Breast epithelium (tissue), 4 donors: ENCODE measurements around the gene CA10. TPM values are rescaled to one million over a fixed set of nuclear protein-coding genes. Genes with fewer than 3 reads are reported as not detected.

Source experiments
- DNase-seq, 2 donors: peaks; one replicate each; pipeline ENCODE4 v3.0.0-alpha.2; 2019; ENCODE audit warnings: low spot score in 2 of 2
- H3K27ac ChIP-seq, 2 donors: fragments of 200-600 bp; sonication (generic) in 1 of 2; one replicate each; pipeline ENCODE4 v1.5.1; 2016 to 2019; ENCODE audit warnings: mild to moderate bottlenecking in 1 of 2
- H3K27me3 ChIP-seq, 2 donors: fragments of 200-600 bp; sonication (generic) in 1 of 2; one replicate each; pipeline versions ENCODE4 v1.5.1 to v1.6.0; 2017 to 2019; ENCODE audit warnings: control low read depth in 1 of 2, mild to moderate bottlenecking in 1 of 2
- H3K36me3 ChIP-seq: fragments of 200-600 bp; one replicate; pipeline ENCODE4 v1.5.1; 2019
- H3K4me1 ChIP-seq, 2 donors: fragments of 200-600 bp; sonication (generic); one replicate each; pipeline ENCODE4 v1.5.1; 2016 to 2019; ENCODE audit warnings: control low read depth in 1 of 2
- H3K4me3 ChIP-seq, 3 donors: fragments of 200-600 bp; sonication (generic); 1 replicate in 2 of 3; 2 replicates in 1 of 3; pipeline ENCODE4 v1.5.1; 2016 to 2019; ENCODE audit warnings: mild to moderate bottlenecking in 3 of 3, moderate library complexity in 2 of 3
- H3K9me3 ChIP-seq, 2 donors: fragments of 200-600 bp; sonication (generic) in 1 of 2; one replicate each; pipeline ENCODE4 v1.5.1; 2016 to 2019; ENCODE audit warnings: control low read depth in 1 of 2
- POLR2A ChIP-seq: fragments of 450-650 bp; IDR thresholded peaks from one replicate; pipeline ENCODE4 v1.6.1; 2016; ENCODE audit warnings: antibody characterized with exemption, mild to moderate bottlenecking, moderate library complexity
- POLR2AphosphoS5 ChIP-seq, 3 donors: sonication (generic); formaldehyde crosslinking; IDR thresholded peaks; one replicate each; pipeline ENCODE4 v1.6.1; 2017; ENCODE audit warnings: antibody characterized with exemption in 3 of 3
- intact Hi-C: fragments of 100-400 bp; cut with DNase I; formaldehyde crosslinking; loops from one replicate; pipeline ENCODE4 v1.15.1; 2023; ENCODE audit warnings: low total_unique reads
- total RNA-seq, 3 donors: library from RNA; depleted of rRNA; stranded (reverse); fragments of >200 nt; gene quantifications; one replicate each; pipeline ENCODE4 v1.1.0, GENCODE V29; 2016
- TF ChIP-seq, protein P1 (sequence below), 3 donors: fragments of 450-650 bp; IDR thresholded peaks; one replicate each; pipeline ENCODE4 v1.5.1; 2016 to 2017; ENCODE audit warnings: antibody characterized with exemption in 3 of 3, mild to moderate bottlenecking in 3 of 3, moderate library complexity in 3 of 3

CA10 gene
- total RNA-seq, 3 donors from 2014 or later: not detected

DNA sequence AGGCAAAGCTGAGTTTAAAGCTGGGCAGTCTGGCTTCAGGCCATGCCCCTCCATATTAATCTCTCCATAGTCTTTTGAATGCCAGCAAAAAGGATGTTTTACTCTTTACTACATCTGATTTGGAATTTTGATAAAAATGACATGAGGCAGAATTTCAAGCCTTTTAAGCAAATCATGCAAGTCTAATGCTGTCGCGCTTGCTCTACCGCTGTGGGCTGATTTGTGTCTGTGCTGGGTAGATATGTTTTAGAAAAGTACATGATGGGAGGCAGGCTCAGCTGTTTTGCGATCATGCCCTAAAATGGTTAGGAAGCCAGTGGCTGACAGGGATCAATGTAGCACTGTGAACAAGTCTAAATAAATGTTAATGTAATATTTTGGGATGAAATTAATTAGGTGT lies 311.9 kb downstream of the CA10 start:
- H3K4me3 ChIP-seq: no peak overlapping the region
- no peak for DNase-seq
- H3K27me3 ChIP-seq: peaks cover 0 to 21% of the 10 kb centered on the region in 2 donors
- H3K4me1 ChIP-seq: no peaks in the 10 kb centered on the region
- TF ChIP-seq, protein P1, sequence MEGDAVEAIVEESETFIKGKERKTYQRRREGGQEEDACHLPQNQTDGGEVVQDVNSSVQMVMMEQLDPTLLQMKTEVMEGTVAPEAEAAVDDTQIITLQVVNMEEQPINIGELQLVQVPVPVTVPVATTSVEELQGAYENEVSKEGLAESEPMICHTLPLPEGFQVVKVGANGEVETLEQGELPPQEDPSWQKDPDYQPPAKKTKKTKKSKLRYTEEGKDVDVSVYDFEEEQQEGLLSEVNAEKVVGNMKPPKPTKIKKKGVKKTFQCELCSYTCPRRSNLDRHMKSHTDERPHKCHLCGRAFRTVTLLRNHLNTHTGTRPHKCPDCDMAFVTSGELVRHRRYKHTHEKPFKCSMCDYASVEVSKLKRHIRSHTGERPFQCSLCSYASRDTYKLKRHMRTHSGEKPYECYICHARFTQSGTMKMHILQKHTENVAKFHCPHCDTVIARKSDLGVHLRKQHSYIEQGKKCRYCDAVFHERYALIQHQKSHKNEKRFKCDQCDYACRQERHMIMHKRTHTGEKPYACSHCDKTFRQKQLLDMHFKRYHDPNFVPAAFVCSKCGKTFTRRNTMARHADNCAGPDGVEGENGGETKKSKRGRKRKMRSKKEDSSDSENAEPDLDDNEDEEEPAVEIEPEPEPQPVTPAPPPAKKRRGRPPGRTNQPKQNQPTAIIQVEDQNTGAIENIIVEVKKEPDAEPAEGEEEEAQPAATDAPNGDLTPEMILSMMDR (IDR thresholded peaks at IDR 0.05): no peak
- TF ChIP-seq POLR2A (no peak), POLR2AphosphoS5 (IDR thresholded peaks at IDR 0.05) (no peak)
- H3K27ac ChIP-seq: no peak overlapping the region
- H3K36me3 ChIP-seq: no peaks in the 10 kb centered on the region
- H3K9me3 ChIP-seq: no peaks in the 10 kb centered on the region
- intact Hi-C loops: no loop called here

DNA sequence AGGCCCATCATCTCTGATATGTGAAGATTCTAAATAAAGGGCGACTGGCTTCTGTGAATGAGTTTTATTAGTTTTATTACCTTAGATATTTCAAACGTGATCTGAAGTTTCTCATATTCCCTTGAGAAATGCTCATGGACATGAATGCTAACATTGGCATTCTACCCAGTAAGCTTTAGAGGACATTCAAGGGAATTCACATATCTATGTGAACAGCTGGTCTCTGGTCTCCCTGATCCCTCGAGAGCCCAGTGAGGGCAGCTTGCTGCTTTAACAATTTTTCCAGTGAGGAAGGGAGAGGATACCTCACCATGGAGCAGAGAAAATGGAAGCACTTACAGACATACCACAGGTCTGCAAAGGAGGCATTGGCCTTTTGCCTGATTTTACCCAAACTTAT lies 312.7 kb downstream of the CA10 start:
- intact Hi-C loops: no loop called here
- no peak for DNase-seq
- no peaks in the 10 kb centered on the region for H3K9me3 ChIP-seq
- no peaks in the 10 kb centered on the region for H3K36me3 ChIP-seq
- H3K27me3 ChIP-seq: peaks cover 0 to 21% of the 10 kb centered on the region in 2 donors
- no peak overlapping the region for H3K27ac ChIP-seq
- no peaks in the 10 kb centered on the region for H3K4me1 ChIP-seq
- no peak overlapping the region for H3K4me3 ChIP-seq
- no peak for TF ChIP-seq POLR2A
- no peak for TF ChIP-seq POLR2AphosphoS5 (IDR thresholded peaks at IDR 0.05)
- TF ChIP-seq, protein P1 (IDR thresholded peaks at IDR 0.05): no peak

DNA sequence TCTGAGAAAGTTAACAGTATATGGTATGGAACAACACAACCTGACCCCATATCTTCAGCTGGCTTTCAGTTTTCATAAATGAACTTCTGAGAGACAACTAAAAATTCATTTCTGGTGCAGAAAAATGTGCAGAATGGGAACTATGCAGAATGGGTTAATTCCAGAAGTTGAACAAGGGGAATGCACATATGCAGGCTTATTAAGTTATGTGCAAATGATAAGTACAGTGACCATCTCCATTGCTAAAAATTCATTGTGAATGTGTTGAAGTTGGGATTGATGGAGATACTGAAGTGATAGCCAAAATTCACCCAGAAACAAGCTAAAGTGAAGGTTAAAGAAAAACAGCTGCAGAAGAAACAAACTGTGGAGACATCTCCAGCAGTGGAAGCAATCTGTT lies 315.8 kb downstream of the CA10 start:
- Histone ChIP-seq H3K36me3 (no peaks in the 10 kb centered on the region), H3K4me1 (no peaks in the 10 kb centered on the region), H3K4me3 (no peak overlapping the region), H3K27ac (no peak overlapping the region), H3K9me3 (no peaks in the 10 kb centered on the region), H3K27me3 (peaks cover 0 to 16% of the 10 kb centered on the region in 2 donors)
- no peak for TF ChIP-seq POLR2A
- intact Hi-C loops: no loop called here
- no peak for DNase-seq

DNA sequence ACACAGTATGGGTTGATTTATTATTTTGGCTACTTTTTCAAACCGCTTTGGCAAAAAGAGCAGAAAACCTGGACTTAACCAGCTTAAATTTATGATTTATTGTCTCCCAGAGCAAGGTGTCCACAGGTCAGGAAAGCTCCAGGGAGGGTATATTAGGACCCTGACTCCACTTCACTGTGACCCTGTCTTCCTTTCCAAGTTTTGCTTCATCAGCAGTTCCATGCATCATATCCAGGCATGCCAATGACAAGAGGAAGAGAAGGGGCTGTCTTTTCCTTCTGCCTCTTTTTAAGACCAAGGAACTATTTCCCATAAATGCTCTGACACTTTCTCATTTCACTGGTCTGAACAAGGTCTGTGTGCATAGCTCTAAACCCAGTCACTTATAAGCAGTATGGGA lies 316.8 kb downstream of the CA10 start:
- intact Hi-C loops: no loop called here
- DNase-seq: no peak
- H3K27ac ChIP-seq: no peak overlapping the region

DNA sequence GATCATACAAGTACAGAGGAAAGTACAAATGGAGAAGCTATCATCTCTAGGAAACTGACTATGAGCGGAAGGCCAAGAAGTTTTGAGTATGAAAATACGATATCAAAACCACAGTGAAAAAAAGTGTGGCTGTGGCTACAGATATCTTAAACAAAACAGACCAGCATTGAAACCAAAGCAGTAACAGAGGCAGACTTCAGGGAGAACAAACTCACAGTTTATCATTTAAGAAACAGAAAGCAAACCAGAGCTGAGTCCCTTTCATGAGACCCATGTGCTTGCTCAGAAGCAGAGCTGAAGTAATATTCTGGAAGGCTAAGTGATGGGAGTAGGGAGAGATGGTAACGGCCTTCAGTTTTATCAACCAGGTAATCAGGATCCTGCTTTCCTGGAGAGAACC lies 317.8 kb downstream of the CA10 start:
- intact Hi-C loops: no loop called here
- H3K27me3 ChIP-seq: peaks cover 0 to 12% of the 10 kb centered on the region in 2 donors
- no peak for DNase-seq
- H3K36me3 ChIP-seq: no peaks in the 10 kb centered on the region
- TF ChIP-seq POLR2AphosphoS5 (IDR thresholded peaks at IDR 0.05) (no peak), POLR2A (no peak)
- TF ChIP-seq, protein P1 (IDR thresholded peaks at IDR 0.05): no peak
- H3K4me1 ChIP-seq: no peaks in the 10 kb centered on the region
- no peak overlapping the region for H3K27ac ChIP-seq
- H3K9me3 ChIP-seq: no peaks in the 10 kb centered on the region
- H3K4me3 ChIP-seq: no peak overlapping the region

More for the DNA sequence above, 316.8 kb downstream of the CA10 start:
- no peaks in the 10 kb centered on the region for H3K4me1 ChIP-seq
- H3K9me3 ChIP-seq: no peaks in the 10 kb centered on the region
- peaks cover 0 to 14% of the 10 kb centered on the region in 2 donors for H3K27me3 ChIP-seq
- TF ChIP-seq, protein P1 (IDR thresholded peaks at IDR 0.05): no peak
- no peak for TF ChIP-seq POLR2A
- no peak for TF ChIP-seq POLR2AphosphoS5 (IDR thresholded peaks at IDR 0.05)
- H3K4me3 ChIP-seq: no peak overlapping the region
- H3K36me3 ChIP-seq: no peaks in the 10 kb centered on the region

DNA sequence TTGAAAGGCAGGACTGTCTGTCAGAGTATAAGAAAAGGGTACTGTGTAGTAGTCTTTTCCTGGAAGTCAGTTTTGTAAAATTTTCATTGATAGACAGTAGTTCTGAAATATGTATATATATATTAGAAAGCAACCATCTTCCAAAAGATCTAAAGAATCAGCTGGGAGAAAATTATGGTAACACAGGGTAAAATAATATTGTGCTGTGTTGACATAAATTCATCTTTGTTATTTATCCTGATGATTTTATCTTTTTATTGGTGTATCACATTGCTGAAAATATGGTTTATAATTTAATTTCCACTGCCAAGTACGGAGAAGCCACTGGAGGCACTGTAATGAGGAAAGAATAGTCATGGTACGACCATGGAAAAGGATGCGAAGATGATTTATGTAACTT lies 324.9 kb downstream of the CA10 start:
- H3K4me3 ChIP-seq: no peak overlapping the region
- H3K36me3 ChIP-seq: no peaks in the 10 kb centered on the region
- peaks cover 0 to 15% of the 10 kb centered on the region in 2 donors for H3K27me3 ChIP-seq
- TF ChIP-seq POLR2AphosphoS5 (IDR thresholded peaks at IDR 0.05) (no peak), POLR2A (no peak)
- TF ChIP-seq, protein P1 (IDR thresholded peaks at IDR 0.05): no peak
- H3K4me1 ChIP-seq: no peaks in the 10 kb centered on the region
- H3K9me3 ChIP-seq: no peaks in the 10 kb centered on the region
- no peak overlapping the region for H3K27ac ChIP-seq
- intact Hi-C loops: no loop called here
- no peak for DNase-seq
